Aorta (tissue), 5 donors: ENCODE measurements around the gene NTNG1. TPM values are rescaled to one million over a fixed set of nuclear protein-coding genes. Genes with fewer than 3 reads are reported as not detected.

Experiments
- ATAC-seq: fragments of 200-7000 bp; cut with Tn5 transposase; one replicate; pipeline ENCODE4 v1.9.1; 2022; ENCODE audit warnings: moderate library complexity; ENCODE audit not compliant: low FRiP score
- DNase-seq, 2 donors: peaks; one replicate each; pipeline ENCODE4 v3.0.0-alpha.2; 2020
- H3K27ac ChIP-seq, 2 donors: one replicate each; pipeline ENCODE4 v1.5.1; 2013; ENCODE audit warnings: low read length in 2 of 2, mild to moderate bottlenecking in 2 of 2, moderate library complexity in 2 of 2, control low read depth in 1 of 2, inconsistent platforms in 1 of 2, low read depth in 1 of 2
- H3K27me3 ChIP-seq, 2 donors: one replicate each; pipeline ENCODE4 v1.6.1; 2013; ENCODE audit warnings: control low read depth in 1 of 2, low read length in 1 of 2, mild to moderate bottlenecking in 1 of 2, moderate library complexity in 1 of 2; ENCODE audit not compliant: insufficient read depth in 2 of 2, control insufficient read depth in 1 of 2
- H3K36me3 ChIP-seq, 2 donors: one replicate each; pipeline ENCODE4 v1.6.1; 2013; ENCODE audit warnings: control low read depth in 1 of 2, low read length in 1 of 2, mild to moderate bottlenecking in 1 of 2; ENCODE audit not compliant: insufficient read depth in 2 of 2, control insufficient read depth in 1 of 2
- H3K4me1 ChIP-seq, 2 donors: one replicate each; pipeline ENCODE4 v1.6.1; 2013; ENCODE audit warnings: low read length in 2 of 2, control low read depth in 1 of 2, mild to moderate bottlenecking in 1 of 2, moderate library complexity in 1 of 2; ENCODE audit not compliant: insufficient read depth in 2 of 2, control insufficient read depth in 1 of 2
- H3K4me3 ChIP-seq, 2 donors: one replicate each; pipeline ENCODE4 v1.5.1; 2013; ENCODE audit warnings: low read length in 2 of 2, control low read depth in 1 of 2, mild to moderate bottlenecking in 1 of 2
- H3K9me3 ChIP-seq: one replicate; pipeline ENCODE4 v1.6.1; 2013; ENCODE audit warnings: mild to moderate bottlenecking, low read length; ENCODE audit not compliant: control insufficient read depth
- WGBS, 2 donors: extraction: QIAGEN DNeasy Blood & Tissue Kit; methylation state at CpG; one replicate each; pipeline ENCODE4 v1.1.7; 2013; 5-methylcytosine and 5-hydroxymethylcytosine counted together
- intact Hi-C, 2 donors: fragments of 100-400 bp; cut with DNase I; formaldehyde crosslinking; loops; one replicate each; pipeline versions ENCODE4 v1.14.2 to v1.15.0; 2022
- polyA plus RNA-seq, 2 donors: library from polyadenylated mRNA; stranded (reverse); fragments of 200-250 nt; gene quantifications; one replicate each; pipeline ENCODE4 v1.2.3, GENCODE V29; 2013
- total RNA-seq, 2 donors: library from RNA; stranded (reverse); fragmentation: NEBNext Ultra II Directional; extraction: Animal tissue kit (Norgen Biotek cat#: 25700); gene quantifications; one replicate each; pipeline ENCODE4 v1.2.1, GENCODE V29; 2021
- donor health status: healthy with polysubstance abuse.
- donor health status: Bipolar disorder and iron deficiency.
- donor health status: DM: no; HTN: no; CAD: no.
- donor health status: DM: no; HTN: no; CAD: no.
- donor health status: DM: yes; HTN: yes; CAD: no.

Gene NTNG1
- total and polyA plus RNA-seq, 4 donors = 1.0 to 1.8 TPM; not detected in 2

- ATAC-seq (no peak), DNase-seq (no peak)
- Histone ChIP-seq H3K9me3 (no peaks in the 10 kb centered on the region), H3K36me3 (no peaks in the 10 kb centered on the region), H3K27ac (no peak overlapping the region), H3K4me3 (no peak overlapping the region), H3K27me3 (no peaks in the 10 kb centered on the region), H3K4me1 (no peaks in the 10 kb centered on the region)
- intact Hi-C loops = no loop called here
Measured at GRCh38 chr1:107116306-107116790, 24.5 kb upstream of the NTNG1 start.

GRCh38 chr1:107122225-107122624 lies 18.6 kb upstream of the NTNG1 start:
- no peaks in the 10 kb centered on the region for H3K4me1 ChIP-seq
- no peak for DNase-seq
- no peaks in the 10 kb centered on the region for H3K27me3 ChIP-seq
- no peaks in the 10 kb centered on the region for H3K9me3 ChIP-seq
- H3K4me3 ChIP-seq = no peak overlapping the region
- H3K36me3 ChIP-seq = no peaks in the 10 kb centered on the region
- WGBS, 2 donors = 84 to 90% methylated on average over 3 of the region's 3 CpGs
- H3K27ac ChIP-seq = no peak overlapping the region
- intact Hi-C loops = no loop called here
- ATAC-seq = no peak

GRCh38 chr1:107123741-107124140 lies 17.1 kb upstream of the NTNG1 start:
- DNase-seq (no peak), ATAC-seq (no peak)
- no peaks in the 10 kb centered on the region for H3K4me1 ChIP-seq
- no peaks in the 10 kb centered on the region for H3K9me3 ChIP-seq
- no peaks in the 10 kb centered on the region for H3K27me3 ChIP-seq
- intact Hi-C loops = no loop called here
- no peaks in the 10 kb centered on the region for H3K36me3 ChIP-seq
- WGBS, 2 donors = 59 to 68% methylated on average over 1 of the region's 1 CpG
- H3K27ac ChIP-seq = no peak overlapping the region
- H3K4me3 ChIP-seq = no peak overlapping the region

- WGBS, 2 donors = 66 to 71% methylated on average over 2 of the region's 2 CpGs
- no peak overlapping the region for H3K27ac ChIP-seq
- no peaks in the 10 kb centered on the region for H3K27me3 ChIP-seq
Measured at GRCh38 chr1:107124694-107125093, 16.1 kb upstream of the NTNG1 start.

GRCh38 chr1:107132195-107132594 lies 8.6 kb upstream of the NTNG1 start:
- DNase-seq (no peak), ATAC-seq (no peak)
- H3K27me3 ChIP-seq = no peaks in the 10 kb centered on the region
- intact Hi-C loops = no loop called here
- no peaks in the 10 kb centered on the region for H3K36me3 ChIP-seq
- H3K9me3 ChIP-seq = no peaks in the 10 kb centered on the region
- 74 to 79% methylated on average over 1 of the region's 1 CpG for WGBS, 2 donors
- H3K4me1 ChIP-seq = no peaks in the 10 kb centered on the region
- H3K27ac ChIP-seq = no peak overlapping the region
- no peak overlapping the region for H3K4me3 ChIP-seq

More at GRCh38 chr1:107124694-107125093, 16.1 kb upstream of the NTNG1 start:
- Histone ChIP-seq H3K4me1 (no peaks in the 10 kb centered on the region), H3K4me3 (no peak overlapping the region), H3K9me3 (no peaks in the 10 kb centered on the region), H3K36me3 (no peaks in the 10 kb centered on the region)
- ATAC-seq (no peak), DNase-seq (no peak)
- intact Hi-C loops = no loop called here

GRCh38 chr1:107132780-107133179 lies 8.1 kb upstream of the NTNG1 start:
- no peak for DNase-seq
- 68 to 75% methylated on average over 1 of the region's 1 CpG for whole genome bisulfite sequencing, 2 donors
- Histone ChIP-seq H3K27ac (no peak overlapping the region), H3K4me1 (no peaks in the 10 kb centered on the region), H3K36me3 (no peaks in the 10 kb centered on the region), H3K4me3 (no peak overlapping the region), H3K9me3 (no peaks in the 10 kb centered on the region), H3K27me3 (no peaks in the 10 kb centered on the region)
- intact Hi-C loops = no loop called here
- ATAC-seq = no peak

- Histone ChIP-seq H3K4me3 (no peak overlapping the region), H3K27ac (no peak overlapping the region), H3K27me3 (peaks cover 0 to 2% of the 10 kb centered on the region in 2 donors), H3K36me3 (no peaks in the 10 kb centered on the region), H3K9me3 (no peaks in the 10 kb centered on the region), H3K4me1 (no peaks in the 10 kb centered on the region)
- intact Hi-C loops = no loop called here
- ATAC-seq (no peak), DNase-seq (no peak)
- WGBS, 2 donors = 2 to 3% methylated on average over 3 of the region's 3 CpGs
Measured at GRCh38 chr1:107135463-107135862, 5.4 kb upstream of the NTNG1 start.

- ATAC-seq (no peak), DNase-seq (no peak)
- Histone ChIP-seq H3K4me1 (no peaks in the 10 kb centered on the region), H3K4me3 (no peak overlapping the region), H3K27me3 (peaks cover 0 to 2% of the 10 kb centered on the region in 2 donors), H3K9me3 (no peaks in the 10 kb centered on the region), H3K27ac (no peak overlapping the region), H3K36me3 (no peaks in the 10 kb centered on the region)
- intact Hi-C loops = no loop called here
Measured at GRCh38 chr1:107138166-107138565, 2.7 kb upstream of the NTNG1 start.

GRCh38 chr1:107138767-107139445 lies 1.9 kb upstream of the NTNG1 start:
- Histone ChIP-seq H3K27ac (no peak overlapping the region), H3K9me3 (no peaks in the 10 kb centered on the region), H3K4me1 (no peaks in the 10 kb centered on the region), H3K4me3 (no peak overlapping the region), H3K27me3 (peaks cover 0 to 2% of the 10 kb centered on the region in 2 donors), H3K36me3 (no peaks in the 10 kb centered on the region)
- DNase-seq = no peak
- intact Hi-C loops = no loop called here
- no peak for ATAC-seq
- 72 to 73% methylated on average over 3 of the region's 3 CpGs for WGBS, 2 donors
